SK-N-SH treated with all-trans-retinoic acid at 6 μM for 48 hours (cell line): Measurements from ENCODE around the gene TAS1R1.
"Not testable (repeated sequence)": the region's sequence is repeated elsewhere in the genome, so short reads cannot be mapped to it uniquely, and the experiment has no call there.

Source experiments
- ATAC-seq: fragments of 200-7000 bp; cut with Tn5 transposase; 3 replicates; pipeline ENCODE4 v1.9.1; 2020; ENCODE audit warnings: mild to moderate bottlenecking, moderate library complexity
- ARNTL ChIP-seq: fragments of 450-650 bp; formaldehyde crosslinking; IDR thresholded peaks from 2 replicates; pipeline ENCODE4 v1.5.0; 2020; ENCODE audit warnings: low read depth, mild to moderate bottlenecking, moderate library complexity, borderline replicate concordance
- BACH2 ChIP-seq: fragments of 250-450 bp; sonication (Bioruptor Pico); IDR thresholded peaks from 2 replicates; pipeline ENCODE4 v1.9.0; 2021; ENCODE audit warnings: mild to moderate bottlenecking, borderline replicate concordance
- CREB5 ChIP-seq: fragments of 250-450 bp; sonication (Bioruptor Pico); IDR thresholded peaks from 2 replicates; pipeline ENCODE4 v1.5.1; 2020; ENCODE audit warnings: low read depth, mild to moderate bottlenecking, moderate library complexity
- CSDC2 ChIP-seq: fragments of 250-450 bp; sonication (Bioruptor Pico); IDR thresholded peaks from 2 replicates; pipeline ENCODE4 v1.5.0; 2020; ENCODE audit warnings: mild to moderate bottlenecking, moderate library complexity
- CSRNP3 ChIP-seq: fragments of 250-450 bp; sonication (Bioruptor Pico); IDR thresholded peaks from 2 replicates; pipeline ENCODE4 v1.5.1; 2021; ENCODE audit warnings: mild to moderate bottlenecking, moderate library complexity
- ESRRG ChIP-seq: fragments of 250-450 bp; sonication (Bioruptor Pico); IDR thresholded peaks from 2 replicates; pipeline ENCODE4 v1.6.1; 2021; ENCODE audit warnings: mild to moderate bottlenecking
- GLIS3 ChIP-seq: fragments of 250-450 bp; sonication (Bioruptor Pico); IDR thresholded peaks from 2 replicates; pipeline ENCODE4 v1.5.0; 2020; ENCODE audit warnings: mild to moderate bottlenecking, moderate library complexity
- ISL1 ChIP-seq: fragments of 250-450 bp; sonication (Bioruptor Pico); IDR thresholded peaks from 2 replicates; pipeline ENCODE4 v2.1.2; 2022; ENCODE audit warnings: mild to moderate bottlenecking, moderate library complexity
- OSR1 ChIP-seq: fragments of 250-450 bp; sonication (Bioruptor Pico); IDR thresholded peaks from 2 replicates; pipeline ENCODE4 v1.8.0; 2022; ENCODE audit warnings: moderate library complexity, mild to moderate bottlenecking, inconsistent platforms
- PATZ1 ChIP-seq: fragments of 250-450 bp; sonication (Bioruptor Pico); IDR thresholded peaks from 2 replicates; pipeline ENCODE4 v1.8.0; 2020; ENCODE audit warnings: mild to moderate bottlenecking, moderate library complexity, borderline replicate concordance
- POU6F1 ChIP-seq: fragments of 250-450 bp; sonication (Bioruptor Pico); IDR thresholded peaks from 2 replicates; pipeline ENCODE4 v1.8.0; 2021; ENCODE audit warnings: low read depth, mild to moderate bottlenecking, moderate library complexity, borderline replicate concordance
- PPARA ChIP-seq: fragments of 250-450 bp; sonication (Bioruptor Pico); IDR thresholded peaks from 2 replicates; pipeline ENCODE4 v1.5.0; 2020; ENCODE audit warnings: mild to moderate bottlenecking, borderline replicate concordance
- RARB ChIP-seq: fragments of 250-450 bp; sonication (Bioruptor Pico); IDR thresholded peaks from 2 replicates; pipeline ENCODE4 v1.8.0; 2021; ENCODE audit warnings: mild to moderate bottlenecking, moderate library complexity
- TCF4 ChIP-seq: fragments of 250-450 bp; sonication (Bioruptor Pico); IDR thresholded peaks from 2 replicates; pipeline ENCODE4 v1.8.0; 2021; ENCODE audit warnings: mild to moderate bottlenecking, moderate library complexity, borderline replicate concordance
- TOX ChIP-seq: fragments of 250-450 bp; sonication (Bioruptor Pico); IDR thresholded peaks from 2 replicates; pipeline ENCODE4 v1.8.0; 2021; ENCODE audit warnings: mild to moderate bottlenecking, moderate library complexity, borderline replicate concordance
- TSHZ2 ChIP-seq: fragments of 250-450 bp; sonication (Bioruptor Pico); IDR thresholded peaks from 2 replicates; pipeline ENCODE4 v1.5.0; 2020; ENCODE audit warnings: mild to moderate bottlenecking, moderate library complexity
- ZC3H10 ChIP-seq: fragments of 250-450 bp; sonication (Bioruptor Pico); IDR thresholded peaks from 2 replicates; pipeline ENCODE4 v1.5.1; 2021; ENCODE audit warnings: mild to moderate bottlenecking, moderate library complexity
- ZFP3 ChIP-seq: fragments of 250-450 bp; sonication (Bioruptor Pico); IDR thresholded peaks from 2 replicates; pipeline ENCODE4 v1.5.0; 2020; ENCODE audit warnings: mild to moderate bottlenecking, moderate library complexity
- ZFP30 ChIP-seq: fragments of 450-650 bp; formaldehyde crosslinking; IDR thresholded peaks from 2 replicates; pipeline ENCODE4 v1.5.0; 2022; ENCODE audit warnings: mild to moderate bottlenecking, moderate library complexity
- ZNF565 ChIP-seq: fragments of 450-650 bp; formaldehyde crosslinking; conservative IDR thresholded peaks from 2 replicates; pipeline ENCODE4 v1.5.0; 2020; ENCODE audit warnings: low read depth, mild to moderate bottlenecking, moderate library complexity
- ZNF70 ChIP-seq: fragments of 450-650 bp; formaldehyde crosslinking; IDR thresholded peaks from 2 replicates; pipeline ENCODE4 v1.5.0; 2020; ENCODE audit warnings: mild to moderate bottlenecking, moderate library complexity
- ZNF8 ChIP-seq: fragments of 450-650 bp; formaldehyde crosslinking; IDR thresholded peaks from 2 replicates; pipeline ENCODE4 v1.5.0; 2020; ENCODE audit warnings: mild to moderate bottlenecking, moderate library complexity

The TAS1R1 gene

GRCh38 chr1:6557597-6557996, 2.5 kb downstream of the TAS1R1 start:
- no peak for ATAC-seq
- TF ChIP-seq ZNF565 (CRISPR knock-in tag) (no peak), OSR1 (CRISPR knock-in tag) (no peak), ARNTL (no peak), BACH2 (no peak), CREB5 (CRISPR knock-in tag) (no peak), GLIS3 (CRISPR knock-in tag) (no peak), ZC3H10 (no peak), POU6F1 (CRISPR knock-in tag) (no peak), ISL1 (CRISPR knock-in tag) (no peak), TSHZ2 (CRISPR knock-in tag) (no peak), CSDC2 (CRISPR knock-in tag) (no peak), CSRNP3 (CRISPR knock-in tag) (no peak), TCF4 (no peak), RARB (no peak), ZNF8 (CRISPR knock-in tag) (no peak), ZNF70 (CRISPR knock-in tag) (no peak), ESRRG (CRISPR knock-in tag) (no peak)

- not testable (repeated sequence) for ATAC-seq
Observed at GRCh38 chr1:6559161-6559560, 4.1 kb downstream of the TAS1R1 start.

- TF ChIP-seq OSR1 (CRISPR knock-in tag) = no peak
- TF ChIP-seq CSDC2 (CRISPR knock-in tag) = no peak
- TF ChIP-seq CREB5 (CRISPR knock-in tag) = no peak
- TF ChIP-seq BACH2 = no peak
- no peak for TF ChIP-seq ESRRG (CRISPR knock-in tag)
- no peak for TF ChIP-seq TOX
- TF ChIP-seq ARNTL = no peak
- no peak for TF ChIP-seq ZFP30 (CRISPR knock-in tag)
- no peak for TF ChIP-seq ZFP3 (CRISPR knock-in tag)
- TF ChIP-seq ZC3H10 = no peak
- no peak for ATAC-seq
Observed at GRCh38 chr1:6560267-6560666, 5.2 kb downstream of the TAS1R1 start.

GRCh38 chr1:6569033-6569432, 13.9 kb downstream of the TAS1R1 start:
- no peak for ATAC-seq
- TF ChIP-seq ZNF70 (CRISPR knock-in tag) (no peak), TOX (no peak), ZC3H10 (no peak), CSDC2 (CRISPR knock-in tag) (no peak), ISL1 (CRISPR knock-in tag) (no peak), PPARA (CRISPR knock-in tag) (no peak), OSR1 (CRISPR knock-in tag) (no peak), ZFP30 (CRISPR knock-in tag) (no peak), RARB (no peak), ZNF8 (CRISPR knock-in tag) (no peak), ESRRG (CRISPR knock-in tag) (no peak), ARNTL (no peak), PATZ1 (CRISPR knock-in tag) (no peak), ZFP3 (CRISPR knock-in tag) (no peak), CSRNP3 (CRISPR knock-in tag) (no peak)
